KMS-11 (cell line): Measurements from ENCODE around the gene GNB1.
"Not testable (repeated sequence)": the region's sequence is repeated elsewhere in the genome, so short reads cannot be mapped to it uniquely, and the experiment has no call there.

ENCODE experiments used
- H2AFZ ChIP-seq: fragments of 200-600 bp; sonication (generic); 2 replicates; pipeline ENCODE4 v1.6.1; 2016; ENCODE audit warnings: antibody characterized with exemption, mixed run types, low read depth
- H3K27ac ChIP-seq: fragments of 200-600 bp; sonication (generic); 2 replicates; pipeline ENCODE4 v1.6.1; 2016; ENCODE audit warnings: mild to moderate bottlenecking, mixed run types
- H3K27me3 ChIP-seq: fragments of 200-600 bp; sonication (generic); 2 replicates; pipeline ENCODE4 v1.6.1; 2017; ENCODE audit warnings: mild to moderate bottlenecking, low read depth, mixed run types, moderate library complexity; ENCODE audit not compliant: insufficient read depth
- H3K36me3 ChIP-seq: fragments of 200-600 bp; sonication (generic); 2 replicates; pipeline ENCODE4 v1.6.1; 2017; ENCODE audit warnings: mild to moderate bottlenecking, mixed run types; ENCODE audit not compliant: insufficient read depth
- H3K4me1 ChIP-seq: fragments of 200-600 bp; sonication (generic); 2 replicates; pipeline ENCODE4 v1.6.1; 2016; ENCODE audit warnings: mild to moderate bottlenecking, low read depth, mixed run types; ENCODE audit not compliant: poor library complexity, severe bottlenecking
- H3K4me2 ChIP-seq: fragments of 200-600 bp; sonication (generic); 2 replicates; pipeline ENCODE4 v1.7.0; 2016; ENCODE audit warnings: mild to moderate bottlenecking, mixed run types
- H3K4me3 ChIP-seq: fragments of 200-600 bp; sonication (generic); IDR thresholded peaks from 2 replicates; pipeline ENCODE4 v1.6.1; 2017; ENCODE audit warnings: low read depth, low read length, mixed read lengths; ENCODE audit not compliant: insufficient read depth
- H3K79me2 ChIP-seq: fragments of 200-600 bp; sonication (generic); 2 replicates; pipeline ENCODE4 v1.6.1; 2016; ENCODE audit warnings: low read depth, mixed run types; ENCODE audit not compliant: insufficient read depth
- H3K9ac ChIP-seq: fragments of 200-600 bp; sonication (generic); 2 replicates; pipeline ENCODE4 v1.6.1; 2016; ENCODE audit warnings: mild to moderate bottlenecking, mixed run types
- H4K20me1 ChIP-seq: fragments of 200-600 bp; sonication (generic); 2 replicates; pipeline ENCODE4 v1.6.1; 2016; ENCODE audit warnings: mild to moderate bottlenecking, mixed run types; ENCODE audit not compliant: insufficient read depth
- TF ChIP-seq, protein P1 (sequence below): fragments of 200-600 bp; sonication (generic); conservative IDR thresholded peaks from 2 replicates; pipeline ENCODE4 v1.6.1; 2017; ENCODE audit warnings: low read depth, mild to moderate bottlenecking, antibody characterized with exemption, low read length, moderate library complexity, mixed read lengths

GNB1 gene

GRCh38 chr1:1892079-1892762, 1.3 kb upstream of the GNB1 start:
- peak overlapping the region; percentile 76 for H3K9ac ChIP-seq
- no peaks in the 10 kb centered on the region for H3K27me3 ChIP-seq
- peak overlapping the region; percentile 88 for H3K4me2 ChIP-seq
- H3K36me3 ChIP-seq = no peaks in the 10 kb centered on the region
- peak overlapping the region; percentile 58 for H3K27ac ChIP-seq
- TF ChIP-seq, protein P1, sequence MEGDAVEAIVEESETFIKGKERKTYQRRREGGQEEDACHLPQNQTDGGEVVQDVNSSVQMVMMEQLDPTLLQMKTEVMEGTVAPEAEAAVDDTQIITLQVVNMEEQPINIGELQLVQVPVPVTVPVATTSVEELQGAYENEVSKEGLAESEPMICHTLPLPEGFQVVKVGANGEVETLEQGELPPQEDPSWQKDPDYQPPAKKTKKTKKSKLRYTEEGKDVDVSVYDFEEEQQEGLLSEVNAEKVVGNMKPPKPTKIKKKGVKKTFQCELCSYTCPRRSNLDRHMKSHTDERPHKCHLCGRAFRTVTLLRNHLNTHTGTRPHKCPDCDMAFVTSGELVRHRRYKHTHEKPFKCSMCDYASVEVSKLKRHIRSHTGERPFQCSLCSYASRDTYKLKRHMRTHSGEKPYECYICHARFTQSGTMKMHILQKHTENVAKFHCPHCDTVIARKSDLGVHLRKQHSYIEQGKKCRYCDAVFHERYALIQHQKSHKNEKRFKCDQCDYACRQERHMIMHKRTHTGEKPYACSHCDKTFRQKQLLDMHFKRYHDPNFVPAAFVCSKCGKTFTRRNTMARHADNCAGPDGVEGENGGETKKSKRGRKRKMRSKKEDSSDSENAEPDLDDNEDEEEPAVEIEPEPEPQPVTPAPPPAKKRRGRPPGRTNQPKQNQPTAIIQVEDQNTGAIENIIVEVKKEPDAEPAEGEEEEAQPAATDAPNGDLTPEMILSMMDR = no peak
- H2AFZ ChIP-seq = peak overlapping the region; percentile 47; the same call in 1 of the 2 replicates
- peaks cover 23% of the 10 kb centered on the region for H4K20me1 ChIP-seq
- H3K4me1 ChIP-seq = peaks cover 74% of the 10 kb centered on the region
- peaks cover 39% of the 10 kb centered on the region for H3K79me2 ChIP-seq
- H3K4me3 ChIP-seq = peak overlapping the region; percentile 20

- Histone ChIP-seq H2AFZ (peak overlapping the region; percentile 47; the same call in 1 of the 2 replicates), H3K36me3 (no peaks in the 10 kb centered on the region), H3K4me3 (peak overlapping the region; percentile 20), H3K4me2 (peak overlapping the region; percentile 88), H3K79me2 (peaks cover 47% of the 10 kb centered on the region), H3K9ac (peak overlapping the region; percentile 92), H3K4me1 (peaks cover 74% of the 10 kb centered on the region), H4K20me1 (peaks cover 30% of the 10 kb centered on the region), H3K27ac (peak overlapping the region; percentile 58), H3K27me3 (no peaks in the 10 kb centered on the region)
- TF ChIP-seq, protein P1 = no peak
Measured at GRCh38 chr1:1891349-1892078, 627 bp upstream of the GNB1 start.

- peak overlapping the region; percentile 91 for H3K27ac ChIP-seq
- peaks cover 41% of the 10 kb centered on the region for H4K20me1 ChIP-seq
- peak overlapping the region; percentile 50 for H3K4me2 ChIP-seq
- 0 out of 2 replicates have a peak overlapping the region, but pooled peaks have one; percentile 23 for H2AFZ ChIP-seq
- H3K36me3 ChIP-seq = no peaks in the 10 kb centered on the region
- H3K79me2 ChIP-seq = peaks cover 62% of the 10 kb centered on the region
- H3K27me3 ChIP-seq = no peaks in the 10 kb centered on the region
- peak overlapping the region; percentile 71 for H3K4me3 ChIP-seq
- peaks cover 70% of the 10 kb centered on the region for H3K4me1 ChIP-seq
- H3K9ac ChIP-seq = peak overlapping the region; percentile 92
- TF ChIP-seq, protein P1 = no peak
Measured at GRCh38 chr1:1889847-1890505, 911 bp downstream of the GNB1 start.

GRCh38 chr1:1889090-1889750, 1.7 kb downstream of the GNB1 start:
- Histone ChIP-seq H3K36me3 (no peaks in the 10 kb centered on the region), H3K4me3 (peak overlapping the region; percentile 71), H3K27ac (peak overlapping the region; percentile 91), H4K20me1 (peaks cover 49% of the 10 kb centered on the region), H3K9ac (peak overlapping the region; percentile 92), H3K79me2 (peaks cover 69% of the 10 kb centered on the region), H2AFZ (no peak overlapping the region), H3K4me1 (peaks cover 70% of the 10 kb centered on the region), H3K4me2 (peak overlapping the region; percentile 50), H3K27me3 (no peaks in the 10 kb centered on the region)
- TF ChIP-seq, protein P1 = no peak

DNA sequence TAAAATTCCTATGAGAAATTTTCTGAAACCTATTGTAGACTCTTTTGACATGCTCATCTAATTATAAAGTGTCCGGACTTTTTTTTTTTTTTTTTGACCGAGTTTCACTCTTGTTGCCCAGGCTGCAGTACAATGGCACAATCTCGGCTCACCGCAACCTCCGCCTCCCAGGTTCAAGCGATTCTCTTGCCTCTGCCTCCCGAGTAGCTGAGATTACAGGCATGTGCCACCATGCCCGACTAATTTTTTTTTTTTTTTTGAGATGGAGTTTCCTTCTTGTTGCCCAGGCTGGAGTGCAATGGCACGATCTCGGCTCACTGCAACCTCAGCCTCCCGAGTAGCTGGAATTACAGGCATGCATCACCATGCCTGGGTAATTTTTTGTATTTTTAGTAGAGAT, 7.0 kb downstream of the GNB1 start:
- Histone ChIP-seq H4K20me1 (peaks cover 90% of the 10 kb centered on the region), H3K4me2 (peak overlapping the region; percentile 22), H3K4me1 (peaks cover 64% of the 10 kb centered on the region), H3K9ac (peak overlapping the region; percentile 7; the same call in 1 of the 2 replicates), H3K79me2 (peaks cover 100% of the 10 kb centered on the region), H3K27ac (peak overlapping the region; percentile 36; the same call in 1 of the 2 replicates)
- not testable (repeated sequence) for H2AFZ ChIP-seq, H3K4me3 ChIP-seq, H3K27me3 ChIP-seq, H3K36me3 ChIP-seq
